Transverse colon (tissue), 3 donors: ENCODE data around the gene DDX17.

Source experiments
- EP300 ChIP-seq: sonication (generic); formaldehyde crosslinking; IDR thresholded peaks from one replicate; pipeline ENCODE4 v1.6.1; 2017; ENCODE audit warnings: antibody characterized with exemption, low read depth
- TF ChIP-seq, protein P1 (sequence below), 5 experiments: fragments of 200-600 bp in 3 of 5; fragments of 450-650 bp in 2 of 5; sonication (generic) in 3 of 5; IDR thresholded peaks; 1 replicate in 2 of 5; 2 replicates in 3 of 5; pipeline ENCODE4 v1.5.1; 2016 to 2017; ENCODE audit warnings: antibody characterized with exemption in 5 of 5, inconsistent platforms in 3 of 5, mild to moderate bottlenecking in 2 of 5, moderate library complexity in 1 of 5

DNA sequence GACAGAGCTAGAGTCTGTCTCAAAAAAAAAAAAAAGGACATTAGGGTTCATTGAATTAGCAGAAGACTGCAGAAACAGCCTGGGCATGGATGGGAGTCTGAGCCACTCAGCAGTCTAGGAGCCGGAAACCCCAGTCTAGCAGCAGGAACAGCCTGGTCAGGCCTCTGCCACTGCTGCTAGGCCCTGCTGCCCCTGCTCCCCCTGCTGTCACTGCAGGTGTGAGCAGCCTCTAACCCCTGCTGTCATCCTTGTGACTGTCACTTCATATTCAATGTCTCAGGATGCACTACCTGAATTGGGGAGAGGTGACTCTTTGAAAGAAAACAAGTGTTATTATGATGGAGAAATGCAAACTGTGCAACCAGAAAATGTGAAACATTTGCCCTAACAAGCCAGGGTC is 7.0 kb upstream of the DDX17 start:
- TF ChIP-seq, protein P1, sequence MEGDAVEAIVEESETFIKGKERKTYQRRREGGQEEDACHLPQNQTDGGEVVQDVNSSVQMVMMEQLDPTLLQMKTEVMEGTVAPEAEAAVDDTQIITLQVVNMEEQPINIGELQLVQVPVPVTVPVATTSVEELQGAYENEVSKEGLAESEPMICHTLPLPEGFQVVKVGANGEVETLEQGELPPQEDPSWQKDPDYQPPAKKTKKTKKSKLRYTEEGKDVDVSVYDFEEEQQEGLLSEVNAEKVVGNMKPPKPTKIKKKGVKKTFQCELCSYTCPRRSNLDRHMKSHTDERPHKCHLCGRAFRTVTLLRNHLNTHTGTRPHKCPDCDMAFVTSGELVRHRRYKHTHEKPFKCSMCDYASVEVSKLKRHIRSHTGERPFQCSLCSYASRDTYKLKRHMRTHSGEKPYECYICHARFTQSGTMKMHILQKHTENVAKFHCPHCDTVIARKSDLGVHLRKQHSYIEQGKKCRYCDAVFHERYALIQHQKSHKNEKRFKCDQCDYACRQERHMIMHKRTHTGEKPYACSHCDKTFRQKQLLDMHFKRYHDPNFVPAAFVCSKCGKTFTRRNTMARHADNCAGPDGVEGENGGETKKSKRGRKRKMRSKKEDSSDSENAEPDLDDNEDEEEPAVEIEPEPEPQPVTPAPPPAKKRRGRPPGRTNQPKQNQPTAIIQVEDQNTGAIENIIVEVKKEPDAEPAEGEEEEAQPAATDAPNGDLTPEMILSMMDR (IDR thresholded peaks at IDR 0.05), result peak in 3 of 5 experiments; percentile 15 to 25 (median 18)
- TF ChIP-seq EP300, result no peak
